GM18502 (cell line): Measurements from ENCODE around the gene EHF.

Experiments used
- ATAC-seq: cut with Tn5 transposase; IDR thresholded peaks from one replicate; pipeline ENCODE4 v1.9.1; 2021; ENCODE audit warnings: mild to moderate bottlenecking; ENCODE audit not compliant: unreplicated experiment, poor library complexity

EHF gene

GRCh38 chr11:34707462-34707840, 86.6 kb downstream of the EHF start:
- no peak for ATAC-seq
